GM04503 (cell line): ENCODE results near the gene RGS6.
"Not testable (repeated sequence)": the region's sequence is repeated elsewhere in the genome, so short reads cannot be mapped to it uniquely, and the experiment has no call there.

ENCODE experiments used
- DNase-seq: peaks from one replicate; pipeline ENCODE4 v3.0.0-alpha.2; 2012; ENCODE audit warnings: low read depth

Gene RGS6

GRCh38 chr14:71932229-71932981 is at the start of gene RGS6:
TSS of gene RGS6 (plus strand) at chr14:71932429.
- DNase-seq, result no peak

- no peak for DNase-seq
Observed at GRCh38 chr14:71883094-71883493, 49.1 kb upstream of the RGS6 start.

- peak; percentile 7 for DNase-seq
Observed at GRCh38 chr14:71885301-71885700, 46.9 kb upstream of the RGS6 start.

GRCh38 chr14:71887802-71888201 is 44.4 kb upstream of the RGS6 start:
- not testable (repeated sequence) for DNase-seq

- DNase-seq, result no peak
Observed at GRCh38 chr14:71890541-71890940, 41.7 kb upstream of the RGS6 start.

- DNase-seq, result no peak
Observed at GRCh38 chr14:71891185-71891584, 41.0 kb upstream of the RGS6 start.

GRCh38 chr14:71891970-71892369 is 40.3 kb upstream of the RGS6 start:
- no peak for DNase-seq

GRCh38 chr14:71905031-71905430 is 27.2 kb upstream of the RGS6 start:
- DNase-seq, result no peak

GRCh38 chr14:71905860-71906259 is 26.4 kb upstream of the RGS6 start:
- no peak for DNase-seq

- DNase-seq, result no peak
Observed at GRCh38 chr14:71907793-71908515, 24.3 kb upstream of the RGS6 start.

- DNase-seq, result no peak
Observed at GRCh38 chr14:71911669-71912068, 20.6 kb upstream of the RGS6 start.

GRCh38 chr14:71913342-71913741 is 18.9 kb upstream of the RGS6 start:
- DNase-seq, result no peak

- no peak for DNase-seq
Observed at GRCh38 chr14:71918955-71919354, 13.3 kb upstream of the RGS6 start.

GRCh38 chr14:71923513-71923912 is 8.7 kb upstream of the RGS6 start:
- DNase-seq, result no peak

- no peak for DNase-seq
Observed at GRCh38 chr14:71931492-71932228, 569 bp upstream of the RGS6 start.

- DNase-seq, result no peak
Observed at GRCh38 chr14:71933001-71933587, 865 bp downstream of the RGS6 start.

- DNase-seq, result not testable (repeated sequence)
Observed at GRCh38 chr14:71938273-71938672, 6.0 kb downstream of the RGS6 start.

GRCh38 chr14:71939344-71939743 is 7.1 kb downstream of the RGS6 start:
- not testable (repeated sequence) for DNase-seq

- not testable (repeated sequence) for DNase-seq
Observed at GRCh38 chr14:71940500-71940899, 8.3 kb downstream of the RGS6 start.

GRCh38 chr14:71941616-71942015 is 9.4 kb downstream of the RGS6 start:
- not testable (repeated sequence) for DNase-seq

- no peak for DNase-seq
Observed at GRCh38 chr14:71942904-71943694, 10.9 kb downstream of the RGS6 start.

GRCh38 chr14:71943695-71944018 is 11.4 kb downstream of the RGS6 start:
- DNase-seq, result no peak
